Right ventricle myocardium superior (tissue), 1 donor: ENCODE results near the gene SVBP. TPM values are rescaled to one million over a fixed set of nuclear protein-coding genes. Genes with fewer than 3 reads are reported as not detected.
"Not testable (repeated sequence)": the region's sequence is repeated elsewhere in the genome, so short reads cannot be mapped to it uniquely, and the experiment has no call there.

Experiments used
- ATAC-seq: fragments of 200-7000 bp; cut with Tn5 transposase; one replicate; pipeline ENCODE4 v1.9.1; 2020; ENCODE audit warnings: mild to moderate bottlenecking; ENCODE audit not compliant: poor library complexity
- DNase-seq: peaks from one replicate; pipeline ENCODE4 v3.0.0-alpha.2; 2020
- intact Hi-C: fragments of 100-400 bp; cut with DNase I; formaldehyde crosslinking; loops from one replicate; pipeline ENCODE4 v1.11.2; 2022
- long read RNA-seq: library from polyadenylated mRNA; unstranded; transcript quantifications from one replicate; pipeline ENCODE4 v2.0.0, GENCODE V29; 2021
- total RNA-seq: library from RNA; stranded (reverse); fragmentation: NEBNext Ultra II Directional; extraction: Animal tissue kit (Norgen Biotek cat#: 25700); gene quantifications from one replicate; pipeline ENCODE4 v1.2.1, GENCODE V29; 2021
- donor health status: DM: no; HTN: yes; CAD: no; lungs with severe emphysema.

Gene SVBP
- total RNA-seq, result 9.6 TPM
- long read RNA-seq, transcript SVBP-201 (3 exons, 658 nt), result major isoform, 17 of 18 reads
- long read RNA-seq, partial matches to known transcripts, result 0 of 18 reads
- long read RNA-seq, other reads (novel, unspliced or antisense), result 0 of 18 reads

GRCh38 chr1:42816585-42817439, at the start of gene SVBP, which contains the start of gene ERMAP:
SVBP (minus strand) TSS chr1:42817397; CDS start chr1:42816544, 853 bp downstream.
ERMAP (plus strand) TSS chr1:42817122; CDS start chr1:42830449, 13,327 bp downstream.
- peak; percentile 99 for ATAC-seq
- intact Hi-C loops, result no loop called here
- DNase-seq, result peak; percentile 96

GRCh38 chr1:42866549-42866948, 49.4 kb upstream of the SVBP start:
- ATAC-seq, result no peak
- intact Hi-C loops, result no loop called here
- no peak for DNase-seq

GRCh38 chr1:42861014-42861399, 43.8 kb upstream of the SVBP start:
- intact Hi-C loops, result no loop called here

GRCh38 chr1:42860339-42861013, 43.3 kb upstream of the SVBP start:
- ATAC-seq (no peak), DNase-seq (no peak)
- intact Hi-C loops, result no loop called here

More at GRCh38 chr1:42861014-42861399, 43.8 kb upstream of the SVBP start:
- no peak for ATAC-seq
- no peak for DNase-seq

GRCh38 chr1:42859366-42859765, 42.2 kb upstream of the SVBP start:
- intact Hi-C loops, DNase-seq, ATAC-seq: not testable (repeated sequence)

GRCh38 chr1:42856554-42856953, 39.4 kb upstream of the SVBP start:
- ATAC-seq, intact Hi-C loops, DNase-seq: not testable (repeated sequence)

GRCh38 chr1:42853116-42853884, 36.1 kb upstream of the SVBP start:
- ATAC-seq, result peak; percentile 28

GRCh38 chr1:42852608-42852980, 35.4 kb upstream of the SVBP start:
- DNase-seq (no peak), ATAC-seq (peak; percentile 23)
- intact Hi-C loops, result no loop called here

More at GRCh38 chr1:42853116-42853884, 36.1 kb upstream of the SVBP start:
- no peak for DNase-seq
- intact Hi-C loops, result no loop called here

- ATAC-seq, result no peak
- no peak for DNase-seq
- intact Hi-C loops, result no loop called here
Observed at GRCh38 chr1:42851960-42852607, 34.9 kb upstream of the SVBP start.

- intact Hi-C loops, result no loop called here
- ATAC-seq (no peak), DNase-seq (no peak)
Observed at GRCh38 chr1:42851420-42851819, 34.2 kb upstream of the SVBP start.

GRCh38 chr1:42849944-42850343, 32.7 kb upstream of the SVBP start:
- no peak for ATAC-seq
- no peak for DNase-seq
- intact Hi-C loops, result no loop called here

- intact Hi-C loops, result no loop called here
- ATAC-seq, result no peak
- no peak for DNase-seq
Observed at GRCh38 chr1:42848823-42849537, 31.8 kb upstream of the SVBP start.

- no peak for ATAC-seq
- no peak for DNase-seq
- intact Hi-C loops, result no loop called here
Observed at GRCh38 chr1:42847721-42848460, 30.7 kb upstream of the SVBP start.

- intact Hi-C loops, result no loop called here
- ATAC-seq, result no peak
Observed at GRCh38 chr1:42847111-42847595, 30.0 kb upstream of the SVBP start.

GRCh38 chr1:42846257-42847110, 29.3 kb upstream of the SVBP start, which contains the start of gene ZNF691:
ZNF691 (plus strand) TSS chr1:42846613; CDS start chr1:42849659, 3,046 bp downstream.
- ATAC-seq, result peak; percentile 99
- DNase-seq, result peak; percentile 95
- intact Hi-C loops, result no loop called here

More at GRCh38 chr1:42847111-42847595, 30.0 kb upstream of the SVBP start:
- DNase-seq, result no peak

- intact Hi-C loops, result no loop called here
- DNase-seq (no peak), ATAC-seq (peak; percentile 4)
Observed at GRCh38 chr1:42845866-42846256, 28.7 kb upstream of the SVBP start.
